Astrocyte of the spinal cord (primary cell): ENCODE measurements around the gene MNAT1.

Experiments used
- DNase-seq: peaks from one replicate; pipeline ENCODE4 v3.0.0; 2011; ENCODE audit warnings: low read depth, low spot score
- H3K4me3 ChIP-seq: 2 replicates; pipeline ENCODE4 v1.5.1; 2011; ENCODE audit warnings: low read depth, mild to moderate bottlenecking, low read length, moderate library complexity
- CTCF ChIP-seq: IDR thresholded peaks from 2 replicates; pipeline ENCODE4 v1.5.1; 2012; ENCODE audit warnings: low read depth, mild to moderate bottlenecking, low read length, inconsistent platforms
- in situ Hi-C: cut with HindIII; loops from 2 replicates; pipeline ENCODE4 v1.10.0; 2017; ENCODE audit warnings: low sequenced_read_pairs

MNAT1 gene

DNA sequence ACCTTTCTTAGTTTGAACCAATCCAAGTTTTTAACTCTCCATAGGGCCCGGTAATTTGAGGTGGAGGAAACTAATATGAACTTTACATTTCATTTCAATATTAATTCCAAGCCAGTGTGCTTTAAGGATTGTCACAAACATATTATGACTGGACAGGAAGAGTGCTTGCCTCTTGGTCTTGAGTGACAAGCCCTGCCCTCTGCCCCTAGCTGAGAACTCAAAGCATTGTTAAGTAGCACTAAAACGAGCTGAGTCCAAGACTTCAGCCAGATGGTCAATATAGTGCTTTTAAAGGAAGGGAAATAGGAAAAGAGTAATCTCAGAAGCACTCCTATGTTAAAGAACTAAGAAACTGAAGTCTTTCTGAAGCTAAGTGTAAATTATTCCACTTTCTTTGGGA is 229.2 kb downstream of the MNAT1 start:
- no peak overlapping the region for H3K4me3 ChIP-seq
- TF ChIP-seq CTCF = no peak
- in situ Hi-C loops = no loop called here
- no peak for DNase-seq

GRCh38 chr14:60964904-60965303 is 230.3 kb downstream of the MNAT1 start:
- no peak overlapping the region for H3K4me3 ChIP-seq
- DNase-seq = peak; percentile 52
- in situ Hi-C loops = no loop called here
- no peak for TF ChIP-seq CTCF

- no peak for TF ChIP-seq CTCF
- no peak overlapping the region for H3K4me3 ChIP-seq
- peak; percentile 86 for DNase-seq
- in situ Hi-C loops = no loop called here
Measured at GRCh38 chr14:60965402-60965801, 230.8 kb downstream of the MNAT1 start.

GRCh38 chr14:60968099-60968498 is 233.5 kb downstream of the MNAT1 start:
- H3K4me3 ChIP-seq = no peak overlapping the region
- DNase-seq = no peak
- TF ChIP-seq CTCF = no peak
- in situ Hi-C loops = no loop called here

DNA sequence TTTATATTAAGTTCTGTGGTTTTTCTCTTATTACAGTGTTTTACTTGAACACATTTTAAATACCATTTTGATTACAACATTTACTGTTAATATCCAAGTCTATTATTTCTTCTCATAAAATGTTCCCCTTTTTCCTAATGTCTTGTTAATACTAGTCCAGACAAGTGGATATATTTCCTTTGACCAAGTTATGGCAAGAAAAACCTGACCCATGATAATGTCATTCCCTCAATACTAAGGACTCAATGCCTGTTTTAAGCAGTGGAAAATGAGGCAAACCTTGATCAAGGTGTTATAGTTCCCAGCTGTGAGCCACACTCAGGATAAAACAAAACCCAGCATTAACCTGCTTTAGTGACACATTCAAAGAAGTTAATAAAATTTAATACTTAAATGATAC is 234.1 kb downstream of the MNAT1 start:
- DNase-seq = no peak
- TF ChIP-seq CTCF = no peak
- in situ Hi-C loops = no loop called here
- no peak overlapping the region for H3K4me3 ChIP-seq

- DNase-seq = no peak
- in situ Hi-C loops = no loop called here
- no peak for TF ChIP-seq CTCF
Measured at GRCh38 chr14:60970146-60970545, 235.6 kb downstream of the MNAT1 start.

DNA sequence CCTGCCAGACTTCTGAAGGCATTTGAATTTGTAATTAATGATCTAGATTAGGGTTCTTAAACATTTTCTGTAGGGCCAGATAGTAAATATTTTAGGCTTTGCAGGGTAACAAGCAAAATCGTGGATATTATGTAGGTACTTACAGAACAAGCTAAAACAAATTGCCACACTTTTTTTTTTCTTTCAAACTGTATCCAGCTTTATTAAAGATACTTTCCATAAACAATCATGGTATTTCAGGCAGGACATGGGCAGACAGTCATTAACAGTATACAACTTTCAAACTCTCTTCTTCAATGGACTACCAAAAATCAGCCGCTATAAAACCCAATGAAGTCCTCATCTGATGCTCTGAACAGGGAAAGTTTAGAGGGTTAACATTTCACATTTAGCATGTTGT is 236.7 kb downstream of the MNAT1 start:
- in situ Hi-C loops = no loop called here
- H3K4me3 ChIP-seq = no peak overlapping the region
- DNase-seq = no peak
- TF ChIP-seq CTCF = no peak

More at GRCh38 chr14:60970146-60970545, 235.6 kb downstream of the MNAT1 start:
- no peak overlapping the region for H3K4me3 ChIP-seq
